PFSK-1 (cell line): ENCODE results near the gene HIPK1.

Experiments
- FOXP2 ChIP-seq: optimal IDR thresholded peaks from 2 replicates; pipeline ENCODE3; 2011; ENCODE audit warnings: borderline replicate concordance, control low read depth, inconsistent platforms; ENCODE audit not compliant: insufficient read depth; ENCODE audit errors: extremely low read length, extremely low read depth
- POLR2AphosphoS5 ChIP-seq: IDR thresholded peaks from 2 replicates; pipeline ENCODE4 v1.6.1; 2012; ENCODE audit warnings: low read depth, mild to moderate bottlenecking, control low read depth, low read length, moderate library complexity
- REST ChIP-seq, 2 experiments: IDR thresholded peaks; 2 replicates each; pipeline versions ENCODE4 v1.6.1 to v1.8.0; 2011 to 2012; ENCODE audit warnings: low read depth in 2 of 2, low read length in 2 of 2, control low read depth in 1 of 2, inconsistent platforms in 1 of 2, mild to moderate bottlenecking in 1 of 2, moderate library complexity in 1 of 2; ENCODE audit not compliant: insufficient read depth in 1 of 2
- SIN3A ChIP-seq: IDR thresholded peaks from 2 replicates; pipeline ENCODE4 v1.6.1; 2012; ENCODE audit warnings: mild to moderate bottlenecking, low read length, moderate library complexity, borderline replicate concordance; ENCODE audit not compliant: insufficient read depth
- TAF1 ChIP-seq: IDR thresholded peaks from 2 replicates; pipeline ENCODE4 v1.6.1; 2012; ENCODE audit warnings: low read length, control low read depth, borderline replicate concordance; ENCODE audit not compliant: insufficient read depth

HIPK1 gene

GRCh38 chr1:113983826-113984225, 54.7 kb downstream of the HIPK1 start:
- TF ChIP-seq POLR2AphosphoS5, result no peak
- no peak for TF ChIP-seq TAF1
- TF ChIP-seq SIN3A, result no peak
- TF ChIP-seq REST (IDR thresholded peaks at IDR 0.05; ENCODE audit: insufficient read depth in 1 of 2, low read depth in 2 of 2, low read length in 2 of 2), result no peak
- no peak for TF ChIP-seq FOXP2

GRCh38 chr1:113984710-113985109, 55.6 kb downstream of the HIPK1 start:
- TF ChIP-seq POLR2AphosphoS5 (no peak), REST (IDR thresholded peaks at IDR 0.05; ENCODE audit: insufficient read depth in 1 of 2, low read depth in 2 of 2, low read length in 2 of 2) (no peak), FOXP2 (no peak), TAF1 (no peak), SIN3A (no peak)

- TF ChIP-seq SIN3A (no peak), FOXP2 (no peak), POLR2AphosphoS5 (no peak), TAF1 (no peak), REST (IDR thresholded peaks at IDR 0.05; ENCODE audit: insufficient read depth in 1 of 2, low read depth in 2 of 2, low read length in 2 of 2) (no peak)
Observed at GRCh38 chr1:113986802-113987201, 57.7 kb downstream of the HIPK1 start.

- TF ChIP-seq TAF1, result no peak
- no peak for TF ChIP-seq REST (IDR thresholded peaks at IDR 0.05; ENCODE audit: insufficient read depth in 1 of 2, low read depth in 2 of 2, low read length in 2 of 2)
- TF ChIP-seq SIN3A, result no peak
- no peak for TF ChIP-seq POLR2AphosphoS5
- TF ChIP-seq FOXP2, result no peak
Observed at GRCh38 chr1:113987259-113987658, 58.1 kb downstream of the HIPK1 start.

GRCh38 chr1:113990530-113990929, 61.4 kb downstream of the HIPK1 start:
- TF ChIP-seq SIN3A (no peak), POLR2AphosphoS5 (no peak), FOXP2 (no peak), TAF1 (no peak), REST (IDR thresholded peaks at IDR 0.05; ENCODE audit: insufficient read depth in 1 of 2, low read depth in 2 of 2, low read length in 2 of 2) (no peak)
